Activated CD4-positive, alpha-beta T cell treated with anti-CD3 and anti-CD28 coated beads for 24 hours (primary cell): ENCODE measurements around the gene ONECUT3.

ENCODE experiments used
- DNase-seq, 2 donors: peaks; one replicate each; pipeline ENCODE4 v3.0.0-alpha.2; 2020; ENCODE audit warnings: low read depth in 2 of 2

The ONECUT3 gene

GRCh38 chr19:1768248-1768647 is 14.9 kb downstream of the ONECUT3 start:
- no peak for DNase-seq

DNA sequence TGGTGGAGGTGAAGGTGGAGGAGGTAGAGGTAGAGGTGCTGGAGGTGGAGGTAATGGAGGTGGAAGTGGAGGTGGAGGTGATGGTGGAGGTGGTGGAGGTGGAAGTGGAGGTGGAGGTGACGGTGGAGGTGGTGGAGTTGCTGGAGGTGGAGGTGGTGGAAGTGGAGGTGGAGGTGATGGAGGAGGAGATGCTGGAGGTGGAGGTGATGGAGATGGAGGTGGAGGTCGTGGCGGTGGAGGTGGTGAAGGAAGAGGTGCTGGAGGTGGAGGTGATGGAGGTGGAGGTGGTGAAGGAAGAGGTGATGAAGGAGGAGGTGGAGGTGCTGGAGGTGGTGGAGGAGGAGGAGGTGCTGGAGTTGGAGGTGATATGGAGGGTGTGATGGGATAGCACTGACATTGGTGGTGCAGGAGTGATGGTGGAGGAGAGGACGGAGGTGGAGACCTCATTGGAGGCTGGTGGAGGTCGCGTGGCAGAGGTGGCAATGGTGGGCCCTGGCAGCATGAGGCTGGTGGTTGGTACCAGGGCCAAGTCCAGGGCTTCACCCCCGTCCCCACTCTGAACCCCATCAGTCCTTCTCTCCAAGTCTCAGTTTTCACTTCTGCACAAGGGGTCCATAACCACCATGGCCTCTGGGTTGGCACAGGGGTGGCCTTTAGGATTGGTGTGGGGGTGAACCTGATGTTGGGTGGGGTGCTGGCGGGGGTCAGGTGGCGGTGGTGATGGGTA is 15.8 kb downstream of the ONECUT3 start:
- no peak for DNase-seq

DNA sequence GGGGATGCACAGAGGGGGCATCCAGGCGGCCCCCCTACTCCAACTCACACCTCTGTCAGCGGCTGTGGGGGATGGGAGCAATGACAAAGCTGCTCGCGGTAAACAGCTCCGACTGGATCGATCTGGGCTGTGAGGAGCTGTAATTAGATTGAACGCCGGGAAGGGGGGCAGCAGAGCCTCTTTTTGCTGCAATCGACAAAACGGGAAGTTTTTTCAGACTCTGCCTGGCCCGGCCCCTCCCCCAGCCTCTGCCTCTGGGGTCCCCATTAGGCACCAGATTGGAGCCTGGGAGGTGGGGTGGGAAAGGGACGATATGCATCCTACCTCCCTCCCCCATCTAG is 16.3 kb downstream of the ONECUT3 start:
- DNase-seq: no peak

GRCh38 chr19:1770866-1771576 is 17.7 kb downstream of the ONECUT3 start:
- DNase-seq: no peak

- no peak for DNase-seq
Measured at GRCh38 chr19:1773184-1773583, 19.9 kb downstream of the ONECUT3 start.

- no peak for DNase-seq
Measured at GRCh38 chr19:1774989-1775772, 21.9 kb downstream of the ONECUT3 start.

DNA sequence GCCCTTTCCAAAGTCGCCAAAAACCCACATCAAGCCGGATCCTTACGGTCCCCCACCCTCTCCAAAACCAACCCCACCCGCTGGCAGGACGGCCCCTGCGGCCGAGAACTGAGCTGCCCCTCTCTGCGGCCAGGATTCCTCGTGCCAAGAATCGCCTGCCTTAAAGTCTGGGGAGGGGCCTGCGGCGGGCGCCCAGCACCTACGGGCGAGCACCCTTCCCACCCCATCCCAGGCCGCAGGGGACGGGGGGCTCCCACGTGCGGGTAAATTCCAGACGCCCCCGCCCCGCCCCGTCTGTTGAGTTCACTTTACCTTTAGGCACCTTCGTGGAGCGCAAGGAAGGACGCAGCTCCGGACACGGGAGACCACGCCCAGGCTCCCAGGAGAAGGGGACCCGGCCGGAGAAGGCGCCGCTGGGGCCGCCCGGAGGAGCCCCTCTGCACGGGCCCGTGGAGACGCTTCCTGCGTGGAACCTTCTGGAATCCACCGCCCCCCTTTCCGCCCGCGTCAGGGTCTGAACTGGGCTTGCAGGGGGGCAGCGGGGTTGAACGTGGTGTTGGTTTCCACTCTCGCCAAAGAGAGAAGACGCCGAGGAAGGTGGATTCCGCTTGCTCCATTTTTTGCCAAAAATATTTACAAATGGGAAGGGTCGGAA is 22.8 kb downstream of the ONECUT3 start:
- no peak for DNase-seq

DNA sequence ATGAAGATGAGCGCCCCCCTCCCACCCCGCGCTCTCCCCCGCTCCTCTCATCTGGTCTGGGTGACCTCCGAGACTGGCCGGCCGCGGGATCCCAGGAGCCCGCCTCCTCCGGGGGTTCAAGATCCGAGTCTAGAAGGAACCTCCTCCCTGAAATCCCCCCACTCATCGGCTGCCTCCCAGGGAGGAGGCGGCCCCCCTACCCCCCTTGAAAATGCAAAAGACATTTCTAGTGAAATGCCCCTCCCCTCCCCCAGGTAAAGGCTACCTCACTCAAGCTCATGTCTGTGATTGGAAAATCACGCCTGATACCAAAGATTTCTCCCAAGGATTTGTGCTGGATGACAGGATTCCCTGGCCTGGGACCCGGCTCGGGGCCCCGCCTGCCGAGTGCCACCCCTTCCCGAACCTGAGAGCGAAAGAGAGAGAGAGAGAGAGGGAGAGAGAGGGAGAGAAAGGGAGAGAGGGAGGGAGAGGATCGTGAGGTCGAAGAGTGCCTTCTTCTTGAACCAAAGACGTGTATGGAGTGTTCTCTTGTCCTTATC is 23.4 kb downstream of the ONECUT3 start:
- no peak for DNase-seq

DNA sequence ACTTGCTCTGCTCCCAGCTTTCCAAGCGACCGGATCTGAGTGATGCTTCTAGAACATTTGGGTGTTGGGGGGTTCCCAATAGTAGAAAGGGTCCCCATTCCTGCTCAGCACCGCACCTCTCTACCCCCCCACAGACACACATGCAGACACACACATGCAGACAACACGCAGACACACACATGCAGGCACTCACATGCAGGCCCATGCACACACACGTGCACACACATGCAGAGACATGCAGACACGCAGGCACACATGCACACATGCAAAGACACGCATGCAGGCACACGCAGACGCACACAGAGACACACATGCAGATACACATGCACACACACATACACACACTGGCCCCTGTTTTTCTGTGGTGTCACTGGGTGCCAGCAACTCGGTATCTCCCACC is 23.8 kb downstream of the ONECUT3 start:
- no peak for DNase-seq

DNA sequence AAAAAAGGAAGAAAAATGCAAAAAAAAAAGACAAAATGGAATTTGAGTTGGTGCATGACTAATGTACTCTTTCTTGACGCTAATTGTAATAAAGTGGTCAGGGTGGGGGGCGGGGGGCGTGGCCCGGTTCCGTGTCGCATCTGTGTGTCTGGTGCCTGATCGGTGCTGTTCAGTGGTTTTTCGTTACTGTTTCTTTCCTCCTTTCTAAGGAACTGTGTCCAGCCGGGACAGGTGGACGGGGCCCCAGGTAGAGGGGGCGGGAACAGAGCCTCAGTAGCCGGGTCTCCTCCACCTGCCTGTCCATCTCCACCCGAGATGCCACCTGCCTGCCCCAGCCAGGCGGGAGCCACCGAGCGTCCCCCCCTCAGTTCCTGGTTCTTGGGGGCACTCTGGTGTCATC is 26.3 kb downstream of the ONECUT3 start:
- DNase-seq: no peak

DNA sequence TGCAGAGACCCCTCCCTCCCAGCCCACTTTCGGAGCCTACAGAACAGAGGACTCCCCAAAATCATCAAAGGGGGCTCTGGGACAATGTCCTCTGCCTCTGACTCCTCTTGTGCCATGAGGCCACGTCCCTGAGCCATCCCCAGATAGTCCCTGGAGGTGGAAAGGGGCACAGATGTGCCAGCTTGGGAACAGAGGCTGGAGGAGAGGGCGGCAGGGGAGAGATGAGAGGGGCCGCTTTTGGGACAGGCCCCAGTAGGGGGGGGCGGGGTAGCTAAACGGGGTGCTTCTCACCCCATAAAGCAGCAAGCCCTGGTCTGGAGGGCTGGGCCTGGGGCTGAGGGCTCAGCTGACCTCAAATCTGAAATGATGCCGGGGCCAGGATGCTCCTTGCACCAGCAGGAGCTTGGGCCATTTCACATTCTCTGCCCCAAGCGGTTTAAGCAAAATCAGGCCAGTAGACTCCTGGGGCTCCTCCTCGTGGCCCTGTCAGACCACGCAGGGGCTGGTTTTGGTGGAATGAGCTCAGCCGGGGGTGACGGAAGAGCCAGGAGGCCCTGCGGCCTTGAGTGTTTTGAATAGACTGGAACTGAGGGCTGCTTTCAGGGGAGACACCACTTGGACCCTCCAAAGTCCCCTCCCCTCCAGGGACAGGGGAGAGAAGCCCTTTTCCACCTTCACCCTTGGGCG is 27.1 kb downstream of the ONECUT3 start:
- no peak for DNase-seq

- no peak for DNase-seq
Measured at GRCh38 chr19:1782521-1782920, 29.2 kb downstream of the ONECUT3 start.

DNA sequence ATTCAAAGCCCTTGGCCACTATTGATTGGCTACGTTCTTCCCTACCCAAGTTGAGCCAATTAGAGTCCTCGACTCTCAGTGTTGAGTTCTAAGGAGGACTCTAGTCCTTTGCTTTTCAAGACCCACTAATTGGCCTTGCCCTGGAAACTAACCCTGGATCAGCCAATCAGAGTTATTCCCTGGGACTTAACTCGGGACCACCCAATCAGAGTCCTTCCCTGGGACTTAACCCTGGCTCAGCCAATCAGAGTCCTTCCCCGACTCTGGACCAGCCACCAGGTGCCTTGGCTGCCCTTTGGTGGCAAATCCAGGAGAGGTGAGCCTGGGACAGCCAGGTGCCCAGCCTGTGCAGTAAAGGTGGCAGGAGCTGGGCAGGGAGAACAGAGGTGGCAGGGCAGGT is 30.0 kb downstream of the ONECUT3 start:
- no peak for DNase-seq

- no peak for DNase-seq
Measured at GRCh38 chr19:1783874-1784273, 30.6 kb downstream of the ONECUT3 start.

DNA sequence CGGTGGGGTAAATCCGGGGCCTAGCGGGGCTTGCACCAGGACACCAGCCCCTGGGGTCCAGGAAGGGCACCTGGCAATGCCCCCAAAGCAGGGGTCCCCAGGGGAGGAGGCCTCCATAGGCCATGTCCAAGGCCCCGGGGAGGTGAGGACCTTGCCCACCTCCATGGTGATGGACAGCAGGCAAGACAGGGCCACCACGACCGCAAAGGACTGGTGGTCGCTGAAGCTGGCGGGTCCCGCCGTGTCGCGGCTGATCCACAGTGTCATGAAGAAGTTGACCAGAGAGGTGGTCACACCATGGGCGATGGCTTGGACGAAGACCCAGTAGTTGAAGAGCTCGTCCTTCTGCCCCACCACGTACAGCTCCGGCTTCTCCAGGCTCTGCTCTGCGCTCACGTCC is 32.0 kb downstream of the ONECUT3 start:
- DNase-seq: no peak

DNA sequence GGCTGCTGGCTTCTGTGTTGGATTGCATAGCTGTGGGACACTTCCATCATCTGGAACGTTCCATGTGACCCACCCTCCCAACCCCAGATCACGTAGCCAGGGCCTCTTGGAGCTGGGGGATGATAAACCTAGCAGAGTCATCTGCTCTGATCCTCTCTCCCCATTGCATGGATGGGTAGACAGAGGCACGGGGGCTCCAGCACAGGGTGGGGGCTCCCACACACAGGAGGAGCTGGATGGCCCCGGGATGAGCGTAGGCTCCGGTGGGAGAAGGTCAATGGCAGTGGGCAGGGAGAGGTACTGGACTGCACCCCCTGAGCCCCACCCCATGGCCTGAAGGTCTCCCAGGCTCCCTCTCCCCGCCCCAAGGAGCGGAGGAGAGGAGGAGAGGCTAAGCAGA is 33.4 kb downstream of the ONECUT3 start:
- DNase-seq: no peak

- DNase-seq: no peak
Measured at GRCh38 chr19:1787116-1787515, 33.8 kb downstream of the ONECUT3 start.

DNA sequence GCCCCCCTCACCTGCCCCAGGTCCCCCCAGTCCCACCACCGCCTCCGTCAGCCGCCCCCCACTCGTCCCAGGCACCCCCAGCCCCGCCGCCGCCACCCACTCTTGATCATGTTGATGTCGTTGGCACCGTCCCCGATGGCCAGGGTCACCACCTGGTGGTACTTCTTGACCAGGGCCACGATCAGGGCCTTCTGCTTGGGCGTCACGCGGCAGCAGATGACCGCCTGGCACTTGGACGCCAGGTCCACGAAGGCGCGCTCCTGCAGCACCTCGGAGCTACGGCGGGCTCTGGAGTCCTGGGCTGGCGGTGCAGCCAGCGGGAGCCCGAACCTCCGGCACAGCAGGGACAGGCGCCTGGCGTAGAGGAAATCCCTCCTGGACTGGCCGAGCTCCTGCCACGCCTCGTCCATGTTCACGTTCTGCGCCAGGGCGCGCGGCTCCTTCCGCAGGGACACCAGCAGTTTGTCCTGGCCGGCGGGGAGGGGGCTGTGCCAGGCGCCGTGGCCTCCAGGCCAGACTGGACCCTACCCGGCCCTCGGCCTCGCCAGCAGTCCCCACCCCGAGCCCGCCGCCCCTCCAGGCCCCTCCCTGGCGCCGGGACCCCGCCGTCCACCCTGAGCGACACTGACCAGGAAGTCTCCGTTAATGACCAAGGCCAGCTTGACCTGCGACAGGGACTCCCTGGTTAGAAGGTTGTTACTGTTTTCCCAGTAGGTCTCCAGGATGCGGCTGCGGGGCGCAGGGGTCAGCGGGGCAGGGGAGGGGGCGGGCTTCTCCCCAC is 36.1 kb downstream of the ONECUT3 start:
- no peak for DNase-seq

DNA sequence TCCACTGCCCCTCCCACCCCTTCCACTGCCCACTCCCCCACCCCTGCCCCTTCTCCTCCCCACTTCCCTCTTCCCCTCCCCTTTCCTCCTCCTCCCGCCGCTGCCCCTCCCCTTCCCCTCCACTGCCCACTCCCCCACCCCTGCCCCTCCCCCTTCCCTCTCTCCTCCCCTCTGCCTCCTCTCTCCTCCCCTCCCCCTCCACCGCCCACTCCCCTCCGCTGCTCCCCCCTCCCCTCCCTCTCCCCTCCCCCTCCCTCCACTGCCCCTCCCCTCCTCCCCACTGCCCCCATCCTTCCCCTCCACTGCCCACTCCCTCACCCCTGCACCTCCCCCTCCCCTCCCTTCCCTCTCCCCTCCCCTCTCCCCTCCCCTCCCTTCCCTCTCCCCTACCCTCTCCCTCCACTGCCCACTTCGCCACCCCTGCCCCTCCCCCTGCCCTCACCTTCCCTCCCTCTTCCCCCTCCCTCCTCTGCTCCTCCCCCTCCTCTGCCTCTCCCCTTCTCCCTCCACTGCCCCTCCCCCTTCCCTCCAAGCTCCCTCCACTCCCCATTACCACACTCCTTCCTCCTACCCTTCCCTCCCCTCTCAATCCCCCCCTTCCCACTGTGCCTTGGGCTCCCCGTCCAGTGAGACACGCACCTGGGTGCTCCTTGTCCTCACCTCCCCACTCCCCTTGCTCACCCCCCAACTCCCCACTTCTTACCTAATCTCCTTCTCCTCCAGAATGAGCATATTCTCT is 36.9 kb downstream of the ONECUT3 start:
- no peak for DNase-seq

DNA sequence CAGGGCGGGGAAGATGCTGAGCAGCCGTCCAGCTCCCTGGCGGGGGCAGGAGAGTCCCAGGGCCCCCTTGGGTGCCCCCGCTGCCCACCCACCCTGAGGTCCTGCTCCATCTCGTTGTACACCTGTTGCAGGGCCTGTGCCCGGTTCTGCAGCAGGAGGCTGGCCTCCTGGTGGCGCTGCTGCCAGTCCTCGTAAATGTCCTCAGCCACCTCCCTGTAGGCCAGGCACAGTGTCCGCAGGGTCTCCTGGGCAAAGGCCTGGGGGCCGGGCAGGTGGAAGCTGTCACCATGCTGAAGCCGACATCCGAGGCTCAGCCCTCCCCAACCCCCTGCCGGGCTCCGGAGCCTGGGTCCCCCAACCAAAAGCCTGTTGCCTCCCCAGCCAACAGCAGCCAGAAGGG is 38.6 kb downstream of the ONECUT3 start:
- DNase-seq: no peak
